Mucosa of stomach (tissue), 1 donor: ENCODE results near the gene SH2D4B.

Experiments
- H3K27me3 ChIP-seq: one replicate; pipeline ENCODE4 v1.7.0; 2013; ENCODE audit warnings: mild to moderate bottlenecking, low read length; ENCODE audit not compliant: control insufficient read depth, insufficient read depth
- H3K36me3 ChIP-seq: one replicate; pipeline ENCODE4 v1.7.0; 2013; ENCODE audit warnings: low read length; ENCODE audit not compliant: control insufficient read depth, insufficient read depth
- H3K4me1 ChIP-seq: one replicate; pipeline ENCODE4 v1.7.0; 2013; ENCODE audit warnings: mild to moderate bottlenecking, low read length; ENCODE audit not compliant: control insufficient read depth, insufficient read depth
- H3K4me3 ChIP-seq: one replicate; pipeline ENCODE4 v1.7.0; 2013; ENCODE audit warnings: low read length
- H3K9ac ChIP-seq: one replicate; pipeline ENCODE4 v1.7.0; 2013; ENCODE audit warnings: mild to moderate bottlenecking, low read length, moderate library complexity
- H3K9me3 ChIP-seq: one replicate; pipeline ENCODE4 v1.7.0; 2013; ENCODE audit warnings: mild to moderate bottlenecking, low read length, moderate library complexity; ENCODE audit not compliant: control insufficient read depth
- donor health status: Pancreatic carcinoma.

The SH2D4B gene

DNA sequence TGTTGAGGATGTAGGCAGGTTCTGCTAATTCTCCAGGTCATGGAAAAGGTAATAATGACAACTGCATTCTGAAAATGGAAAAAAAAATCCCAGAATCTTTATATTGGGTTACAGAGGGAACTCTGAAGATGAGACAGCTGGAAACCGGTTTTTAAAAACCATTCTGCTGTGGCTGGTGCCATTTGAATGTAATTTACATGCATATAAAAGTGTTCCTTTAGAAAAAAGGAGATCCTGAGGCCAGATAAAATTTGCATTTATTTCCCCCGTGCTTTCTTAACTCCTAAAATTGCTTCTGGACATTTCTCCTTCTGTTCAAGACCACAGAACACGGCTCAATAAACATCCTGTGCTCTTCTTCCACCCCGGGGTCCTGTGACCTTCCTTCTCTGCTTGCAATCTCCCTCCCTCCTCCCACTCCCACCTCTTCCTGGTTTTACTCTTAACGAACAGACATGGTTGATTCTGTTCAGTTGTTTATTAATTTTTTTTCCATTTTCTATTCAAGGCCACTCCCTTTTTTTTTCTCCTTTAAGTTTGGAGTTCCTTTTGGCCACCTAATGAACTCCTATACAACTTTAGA lies 41.6 kb downstream of the SH2D4B start:
- Histone ChIP-seq H3K36me3 (no peaks in the 10 kb centered on the region), H3K9me3 (no peaks in the 10 kb centered on the region), H3K4me3 (no peak overlapping the region), H3K9ac (no peak overlapping the region), H3K4me1 (no peaks in the 10 kb centered on the region), H3K27me3 (no peaks in the 10 kb centered on the region)

DNA sequence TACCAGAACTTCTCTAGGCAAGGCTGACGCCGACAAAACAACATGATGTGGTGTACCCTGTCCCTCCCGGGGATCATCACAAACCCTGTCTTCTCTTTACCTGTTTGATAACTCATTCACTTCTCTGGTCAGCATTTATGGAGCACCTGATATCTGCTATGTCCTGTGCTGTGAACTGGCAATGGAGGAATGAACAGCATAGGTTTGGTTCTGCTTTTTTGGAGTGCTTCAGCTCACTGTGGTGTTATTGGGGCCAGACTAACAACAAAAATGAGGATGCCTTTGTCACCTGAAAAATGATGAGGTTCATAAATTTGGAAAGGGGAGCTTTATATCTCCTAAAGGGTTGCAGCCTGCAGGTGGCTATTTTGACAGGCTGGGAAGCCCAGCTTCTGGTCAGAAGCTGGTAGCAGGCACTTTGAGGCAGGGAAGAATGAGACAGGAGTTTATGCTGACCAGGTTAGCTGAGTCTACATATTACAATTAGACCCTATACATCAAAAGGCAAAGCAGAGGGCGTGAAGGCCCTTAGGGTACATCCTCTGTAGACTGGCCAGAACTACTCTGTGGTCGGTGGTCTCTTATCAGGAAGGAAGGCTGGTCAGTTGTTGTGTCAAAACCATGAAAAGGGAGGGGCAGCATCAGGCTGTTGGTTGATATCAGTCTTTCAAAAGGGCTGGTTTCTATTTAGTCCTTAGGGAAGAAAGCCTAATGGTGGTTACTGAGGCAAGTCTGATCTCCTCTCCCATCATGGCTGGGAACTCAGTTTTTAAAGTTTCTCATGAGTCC lies 42.3 kb downstream of the SH2D4B start:
- H3K9me3 ChIP-seq: no peaks in the 10 kb centered on the region
- no peaks in the 10 kb centered on the region for H3K27me3 ChIP-seq
- no peak overlapping the region for H3K9ac ChIP-seq
- no peaks in the 10 kb centered on the region for H3K36me3 ChIP-seq
- H3K4me3 ChIP-seq: no peak overlapping the region
- H3K4me1 ChIP-seq: no peaks in the 10 kb centered on the region

DNA sequence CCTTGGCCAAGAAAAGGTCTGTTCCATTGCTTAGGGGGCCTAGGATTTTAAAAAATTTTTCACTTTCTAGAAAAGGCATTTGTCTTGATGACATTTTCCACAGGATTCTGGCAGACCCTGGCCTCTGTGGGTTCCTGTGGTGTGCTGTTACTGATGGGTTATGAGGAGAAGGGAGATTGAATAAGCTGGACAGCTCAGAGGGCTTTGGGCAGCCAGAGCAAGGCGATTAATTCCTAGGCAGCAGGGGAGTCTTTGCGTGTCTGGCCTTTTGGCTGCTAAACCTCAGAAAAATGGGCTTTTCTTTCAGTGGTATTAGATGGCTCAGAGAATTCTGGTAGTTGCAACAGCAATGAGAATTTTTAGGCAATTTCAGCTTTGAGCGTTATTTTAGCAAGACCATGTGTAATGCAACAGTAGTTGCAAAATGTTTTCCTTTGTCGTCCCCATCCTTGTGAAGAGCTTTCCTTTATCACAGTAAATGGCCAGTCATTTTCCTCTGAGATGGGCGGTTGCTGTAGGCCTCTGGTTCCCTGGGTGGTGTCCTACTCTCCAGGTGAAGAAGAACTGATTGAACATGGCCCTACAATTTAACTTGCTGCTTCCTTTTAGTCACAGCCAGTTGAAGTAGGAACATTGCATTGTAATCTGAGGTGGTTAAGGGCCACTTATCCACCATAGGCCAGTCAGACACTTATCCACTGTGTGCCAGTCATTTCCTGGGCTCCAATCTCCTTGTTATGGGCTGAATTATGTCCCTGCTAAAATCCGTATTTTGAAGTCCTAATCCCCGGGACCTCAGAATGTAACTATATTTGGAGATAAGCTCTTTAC lies 43.2 kb downstream of the SH2D4B start:
- no peak overlapping the region for H3K4me3 ChIP-seq
- H3K36me3 ChIP-seq: no peaks in the 10 kb centered on the region
- H3K4me1 ChIP-seq: no peaks in the 10 kb centered on the region
- H3K9ac ChIP-seq: no peak overlapping the region
- no peaks in the 10 kb centered on the region for H3K27me3 ChIP-seq
- no peaks in the 10 kb centered on the region for H3K9me3 ChIP-seq

DNA sequence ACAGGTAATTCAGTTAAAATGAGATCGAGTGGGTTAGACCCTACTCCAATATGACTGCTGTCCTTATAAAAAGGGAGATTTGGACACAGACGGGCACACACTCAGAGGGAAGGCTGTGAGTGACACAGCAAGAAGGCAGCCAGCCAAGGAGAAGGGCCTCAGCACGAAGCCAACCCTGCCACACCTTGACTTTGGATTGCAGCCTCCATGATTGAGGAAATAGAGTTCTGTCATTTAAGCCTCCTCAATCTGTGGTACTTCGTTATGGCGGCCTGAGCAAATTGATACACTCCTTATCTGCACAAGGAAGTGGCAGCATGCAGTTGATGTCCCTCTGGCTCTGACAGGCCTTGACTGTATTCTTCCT lies 43.8 kb downstream of the SH2D4B start:
- Histone ChIP-seq H3K4me1 (no peaks in the 10 kb centered on the region), H3K9ac (no peak overlapping the region), H3K4me3 (no peak overlapping the region), H3K9me3 (no peaks in the 10 kb centered on the region), H3K27me3 (no peaks in the 10 kb centered on the region), H3K36me3 (no peaks in the 10 kb centered on the region)

DNA sequence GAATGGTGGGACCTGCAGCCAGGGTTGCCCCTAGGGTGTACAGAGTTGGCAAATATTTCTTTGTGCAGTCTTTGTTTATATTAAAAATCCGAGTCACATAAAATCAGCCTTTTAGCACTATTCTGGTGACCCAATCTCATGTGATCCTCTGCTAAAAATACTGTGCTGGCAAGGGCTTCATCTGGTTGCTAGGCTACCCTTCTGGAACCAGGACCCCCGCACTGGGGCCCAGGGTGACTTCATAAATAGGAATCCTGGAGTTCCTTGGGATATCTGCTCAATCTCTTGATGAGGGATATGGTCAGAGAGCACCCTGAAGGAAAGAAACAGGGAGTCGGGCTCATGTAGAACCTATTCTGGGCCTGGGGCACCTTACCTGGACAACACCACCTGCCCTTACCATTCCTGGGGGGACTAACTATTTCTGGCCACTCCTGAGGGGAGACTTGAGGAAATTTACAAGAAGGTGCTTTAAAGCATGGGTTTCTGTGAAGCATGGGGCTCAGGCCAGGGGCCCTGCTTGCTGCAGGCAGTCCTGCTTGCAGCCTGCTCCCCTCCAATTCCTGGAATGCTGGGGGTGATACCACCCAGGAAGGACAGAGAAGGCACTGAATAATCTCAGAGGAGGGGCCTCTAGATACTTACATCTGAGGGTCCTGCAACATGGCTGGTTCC lies 44.7 kb downstream of the SH2D4B start:
- H3K4me1 ChIP-seq: no peaks in the 10 kb centered on the region
- no peak overlapping the region for H3K9ac ChIP-seq
- H3K36me3 ChIP-seq: no peaks in the 10 kb centered on the region
- no peaks in the 10 kb centered on the region for H3K9me3 ChIP-seq
- H3K4me3 ChIP-seq: no peak overlapping the region
- H3K27me3 ChIP-seq: no peaks in the 10 kb centered on the region

DNA sequence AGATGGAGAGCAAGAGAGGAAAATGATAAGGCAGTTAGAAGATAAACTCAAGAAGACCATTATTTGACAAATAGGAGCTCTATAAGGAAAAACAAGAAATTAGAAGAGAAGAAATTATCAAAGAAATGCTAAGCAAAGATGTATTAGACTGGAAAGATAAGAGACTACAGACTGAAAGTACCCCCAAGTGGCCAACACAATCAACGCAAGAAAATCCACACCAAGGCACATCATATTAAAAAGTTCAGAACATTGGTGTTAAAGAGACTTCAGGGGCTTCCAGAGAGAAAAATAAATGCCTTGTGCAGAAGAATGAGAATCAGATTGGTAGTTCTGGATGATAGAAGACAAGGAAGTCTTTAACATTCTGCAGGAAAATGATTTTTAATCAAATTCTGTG lies 46.0 kb downstream of the SH2D4B start:
- Histone ChIP-seq H3K27me3 (no peaks in the 10 kb centered on the region), H3K4me1 (no peaks in the 10 kb centered on the region), H3K4me3 (no peak overlapping the region), H3K9ac (no peak overlapping the region), H3K9me3 (no peaks in the 10 kb centered on the region), H3K36me3 (no peaks in the 10 kb centered on the region)

DNA sequence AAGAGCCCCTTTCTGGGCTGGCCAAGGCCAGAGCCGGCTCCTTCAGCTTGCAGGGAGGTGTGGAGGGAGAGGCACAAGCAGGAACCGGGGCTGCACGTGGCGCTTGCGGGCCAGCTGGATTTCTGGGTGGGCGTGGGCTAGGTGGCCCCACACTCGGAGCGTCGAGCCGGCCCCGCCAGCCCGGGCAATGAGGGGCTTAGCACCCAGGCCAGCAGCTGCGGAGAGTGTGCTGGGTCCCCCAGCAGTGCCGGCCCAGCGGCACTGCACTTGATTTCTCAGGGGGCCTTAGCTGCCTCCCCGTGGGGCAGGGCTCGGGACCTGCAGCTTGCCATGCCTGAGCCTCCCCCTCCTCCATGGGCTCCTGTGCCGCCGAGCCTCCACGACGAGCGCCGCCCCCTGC lies 48.1 kb downstream of the SH2D4B start:
- Histone ChIP-seq H3K27me3 (no peaks in the 10 kb centered on the region), H3K9ac (no peak overlapping the region), H3K4me1 (no peaks in the 10 kb centered on the region), H3K4me3 (no peak overlapping the region), H3K9me3 (no peaks in the 10 kb centered on the region), H3K36me3 (no peaks in the 10 kb centered on the region)

DNA sequence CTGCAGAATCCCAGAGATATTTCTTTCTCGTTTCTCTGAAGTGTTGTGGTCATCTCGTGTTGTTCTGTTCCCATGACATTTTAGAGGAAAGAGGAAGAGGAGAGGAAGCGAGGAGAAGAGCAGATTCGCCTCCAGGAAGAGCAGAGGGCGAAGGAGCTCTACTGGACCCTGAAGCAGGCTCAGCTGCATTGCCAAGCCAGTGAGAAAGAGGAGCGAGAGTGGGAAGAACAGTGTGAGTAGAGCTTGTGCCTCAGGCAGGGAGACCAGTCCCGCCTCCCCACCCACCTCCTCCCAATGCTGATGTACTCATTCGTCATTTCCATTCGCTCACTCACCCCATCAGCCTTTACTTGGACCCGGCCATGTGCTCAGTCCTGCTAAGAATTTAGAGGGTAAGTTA lies 50.8 kb downstream of the SH2D4B start:
- Histone ChIP-seq H3K4me3 (no peak overlapping the region), H3K4me1 (no peaks in the 10 kb centered on the region), H3K27me3 (no peaks in the 10 kb centered on the region), H3K9me3 (no peaks in the 10 kb centered on the region), H3K9ac (no peak overlapping the region), H3K36me3 (no peaks in the 10 kb centered on the region)

DNA sequence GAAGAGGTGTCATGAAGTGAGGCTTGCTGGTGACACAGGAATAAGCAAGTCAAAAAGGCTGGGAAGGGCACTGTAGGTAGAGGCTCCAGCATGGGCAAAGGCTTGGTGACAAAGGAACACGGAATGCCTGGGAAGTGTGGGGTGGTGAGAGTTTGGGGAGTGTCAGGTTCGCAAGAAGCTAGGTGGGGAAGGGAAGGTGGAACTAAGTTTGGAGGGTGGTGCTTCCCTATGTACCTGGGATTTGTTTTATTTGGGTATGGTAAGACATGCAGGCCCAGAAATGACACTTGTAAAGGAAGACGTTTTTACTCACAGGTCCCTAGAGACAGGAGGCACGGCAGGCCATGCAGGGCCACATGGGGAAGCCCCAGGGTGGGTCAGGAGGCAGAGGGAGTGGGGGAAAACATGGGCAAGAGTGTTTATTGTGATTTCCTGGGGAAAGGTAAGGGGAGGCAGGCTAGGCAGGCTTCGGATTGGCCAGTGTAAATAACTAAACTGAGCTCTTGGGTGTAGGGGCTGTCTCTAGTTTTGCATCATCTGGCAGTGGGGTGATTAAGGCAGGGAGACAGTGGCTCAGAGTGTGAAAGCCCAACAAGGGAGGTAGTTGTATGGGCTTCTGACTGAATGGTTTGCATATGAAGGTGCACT lies 52.1 kb downstream of the SH2D4B start:
- no peak overlapping the region for H3K9ac ChIP-seq
- no peaks in the 10 kb centered on the region for H3K9me3 ChIP-seq
- no peaks in the 10 kb centered on the region for H3K36me3 ChIP-seq
- no peak overlapping the region for H3K4me3 ChIP-seq
- H3K27me3 ChIP-seq: no peaks in the 10 kb centered on the region
- H3K4me1 ChIP-seq: no peaks in the 10 kb centered on the region

DNA sequence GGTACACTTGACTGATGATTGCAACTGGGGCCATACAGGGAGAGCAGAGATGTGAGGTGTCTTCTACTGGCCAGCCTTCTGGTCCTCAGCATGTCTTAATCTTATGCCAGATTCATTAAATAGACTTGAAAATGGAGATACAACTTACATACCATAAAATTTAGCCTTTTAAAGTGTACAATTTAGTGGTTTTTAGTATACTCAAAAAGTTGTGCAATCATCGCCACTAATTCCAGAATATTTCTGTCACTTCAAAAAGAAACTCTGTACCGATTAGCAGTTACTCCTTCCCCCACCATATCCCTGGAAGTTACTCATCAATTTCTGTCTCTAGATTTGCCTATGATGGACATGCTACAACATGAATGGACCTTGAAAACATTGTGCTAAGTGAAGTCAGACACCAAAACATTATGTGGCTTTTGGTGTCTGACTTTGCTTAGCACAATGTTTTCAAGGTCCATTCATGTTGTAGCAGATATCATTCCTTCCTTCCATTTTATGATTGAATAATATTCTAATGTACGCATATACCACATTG lies 53.0 kb downstream of the SH2D4B start:
- Histone ChIP-seq H3K36me3 (no peaks in the 10 kb centered on the region), H3K4me1 (no peaks in the 10 kb centered on the region), H3K4me3 (no peak overlapping the region), H3K9me3 (no peaks in the 10 kb centered on the region), H3K27me3 (no peaks in the 10 kb centered on the region), H3K9ac (no peak overlapping the region)

DNA sequence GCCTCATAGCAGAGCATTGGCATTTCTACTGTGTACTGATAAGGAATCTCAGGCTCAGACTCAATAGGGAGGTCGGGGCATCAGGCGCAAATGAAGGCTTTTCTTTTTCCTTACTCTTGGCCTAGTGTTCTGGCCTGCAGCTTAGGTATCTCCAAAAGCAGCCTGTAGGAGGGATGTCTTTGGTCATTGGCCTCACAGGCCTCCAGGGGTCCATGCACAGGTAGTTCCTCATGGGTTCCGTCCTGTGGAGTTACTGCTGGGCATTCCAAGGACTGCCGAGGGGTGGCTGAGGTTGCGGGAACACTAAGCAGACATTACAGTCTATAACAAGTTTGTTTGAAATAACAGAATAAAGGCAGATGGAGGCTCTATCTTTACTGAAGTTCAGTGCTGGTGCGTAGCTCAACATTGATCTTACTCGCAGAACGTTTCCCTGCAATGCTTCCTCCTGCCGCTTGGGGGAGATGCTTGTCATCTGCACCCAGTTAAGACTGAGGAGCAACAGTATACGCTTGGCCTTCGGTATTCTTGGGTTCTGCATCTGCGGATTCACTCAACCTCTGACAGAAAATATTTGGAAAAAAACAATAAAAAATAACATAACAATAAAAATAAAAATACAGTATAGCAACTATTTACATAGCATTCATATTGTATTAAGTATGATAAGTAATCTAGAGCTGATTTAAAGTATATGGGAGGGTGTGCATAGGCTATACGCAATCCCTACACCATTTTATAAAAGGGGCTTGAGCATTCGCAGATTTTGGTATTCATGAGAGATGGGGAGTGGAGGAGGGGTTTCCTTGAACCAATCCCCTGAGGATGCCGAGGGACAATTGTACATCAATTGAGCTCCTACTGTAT lies 58.9 kb downstream of the SH2D4B start:
- Histone ChIP-seq H3K4me1 (no peaks in the 10 kb centered on the region), H3K27me3 (no peaks in the 10 kb centered on the region), H3K9ac (no peak overlapping the region), H3K9me3 (no peaks in the 10 kb centered on the region), H3K4me3 (no peak overlapping the region), H3K36me3 (no peaks in the 10 kb centered on the region)
